Mesendoderm (in vitro differentiated cells): ENCODE data around the gene CCDC85A.
"Not testable (repeated sequence)": the region's sequence is repeated elsewhere in the genome, so short reads cannot be mapped to it uniquely, and the experiment has no call there.

ENCODE experiments used
- DNase-seq: peaks from one replicate; pipeline ENCODE4 v3.0.0; 2013
- H2AK5ac ChIP-seq: 2 replicates; pipeline ENCODE4 v1.6.1; 2013; ENCODE audit warnings: low read length, inconsistent platforms
- H2BK120ac ChIP-seq: 2 replicates; pipeline ENCODE4 v1.6.1; 2013; ENCODE audit warnings: low read depth, mild to moderate bottlenecking, low read length, moderate library complexity, mixed read lengths
- H2BK15ac ChIP-seq: replicated peaks from 2 replicates; pipeline ENCODE4 v1.6.1; 2013; ENCODE audit warnings: low read depth, mild to moderate bottlenecking, moderate library complexity
- H2BK5ac ChIP-seq: 2 replicates; pipeline ENCODE4 v1.6.1; 2013; ENCODE audit warnings: low read length, inconsistent platforms
- H3K18ac ChIP-seq: 2 replicates; pipeline ENCODE4 v1.6.1; 2013; ENCODE audit warnings: mild to moderate bottlenecking, low read length, mixed read lengths
- H3K23ac ChIP-seq: one replicate; pipeline ENCODE4 v1.6.1; 2013; ENCODE audit warnings: low read length
- H3K27ac ChIP-seq: 2 replicates; pipeline ENCODE4 v1.5.1; 2013; ENCODE audit warnings: low read depth, mild to moderate bottlenecking, inconsistent platforms, low read length, moderate library complexity
- H3K27me3 ChIP-seq: 2 replicates; pipeline ENCODE4 v1.6.1; 2013; ENCODE audit warnings: low read length, control low read depth, mild to moderate bottlenecking, inconsistent platforms; ENCODE audit not compliant: insufficient read depth, poor library complexity
- H3K36me3 ChIP-seq: 2 replicates; pipeline ENCODE4 v1.6.1; 2013; ENCODE audit warnings: low read length, inconsistent platforms; ENCODE audit not compliant: control insufficient read depth, insufficient read depth
- H3K4ac ChIP-seq: one replicate; pipeline ENCODE4 v1.6.1; 2013; ENCODE audit warnings: low read depth, mild to moderate bottlenecking, low read length, moderate library complexity
- H3K4me1 ChIP-seq: 2 replicates; pipeline ENCODE4 v1.6.1; 2013; ENCODE audit warnings: low read depth, low read length, inconsistent platforms; ENCODE audit not compliant: control insufficient read depth
- H3K4me2 ChIP-seq: 2 replicates; pipeline ENCODE4 v1.6.1; 2013; ENCODE audit warnings: low read length
- H3K4me3 ChIP-seq: 2 replicates; pipeline ENCODE4 v1.5.1; 2013; ENCODE audit warnings: mild to moderate bottlenecking, low read length
- H3K56ac ChIP-seq: one replicate; pipeline ENCODE4 v1.6.1; 2013; ENCODE audit warnings: low read length
- H3K79me1 ChIP-seq: 2 replicates; pipeline ENCODE4 v1.6.1; 2013; ENCODE audit warnings: low read length, inconsistent platforms
- H3K79me2 ChIP-seq: 2 replicates; pipeline ENCODE4 v1.6.1; 2013; ENCODE audit warnings: mild to moderate bottlenecking, low read length; ENCODE audit not compliant: control insufficient read depth, insufficient read depth
- H3K9ac ChIP-seq: 2 replicates; pipeline ENCODE4 v1.6.1; 2013; ENCODE audit warnings: low read length, inconsistent platforms
- H4K5ac ChIP-seq: one replicate; pipeline ENCODE4 v1.6.1; 2013; ENCODE audit warnings: low read length
- H4K8ac ChIP-seq: one replicate; pipeline ENCODE4 v1.6.1; 2013; ENCODE audit warnings: low read depth, mild to moderate bottlenecking, control low read depth, low read length, moderate library complexity
- WGBS: extraction: QIAGEN DNeasy Blood & Tissue Kit; methylation state at CpG from one replicate; pipeline ENCODE4 v1.1.7; 2013; ENCODE audit warnings: low lambda C conversion rate, missing lambda C conversion rate; ENCODE audit not compliant: insufficient coverage; ENCODE audit errors: extremely low coverage; 5-methylcytosine and 5-hydroxymethylcytosine counted together

CCDC85A gene

DNA sequence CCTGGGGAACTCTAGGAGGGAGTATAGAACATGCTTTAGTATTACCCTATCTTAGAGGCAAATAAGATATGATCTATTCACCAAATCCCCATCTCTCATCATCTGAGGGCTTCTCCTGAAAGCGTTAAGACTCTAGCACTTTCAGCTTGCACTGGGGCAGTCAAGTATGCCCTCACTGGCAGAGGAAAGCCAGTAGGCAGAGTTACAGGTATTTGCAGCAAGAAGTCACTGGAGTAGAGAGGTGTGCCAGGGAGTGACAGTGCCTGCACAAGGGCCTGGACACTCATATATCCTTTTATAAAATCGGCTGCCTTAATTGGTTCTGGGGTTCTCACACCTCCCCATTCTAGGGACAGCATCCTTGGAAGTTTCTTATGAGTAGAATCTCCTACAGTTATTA, 31.9 kb upstream of the CCDC85A start:
- Histone ChIP-seq H3K79me2 (no peaks in the 10 kb centered on the region), H3K79me1 (no peaks in the 10 kb centered on the region)
- WGBS, result no CpG with 5 or more reads among the region's 2 CpGs

DNA sequence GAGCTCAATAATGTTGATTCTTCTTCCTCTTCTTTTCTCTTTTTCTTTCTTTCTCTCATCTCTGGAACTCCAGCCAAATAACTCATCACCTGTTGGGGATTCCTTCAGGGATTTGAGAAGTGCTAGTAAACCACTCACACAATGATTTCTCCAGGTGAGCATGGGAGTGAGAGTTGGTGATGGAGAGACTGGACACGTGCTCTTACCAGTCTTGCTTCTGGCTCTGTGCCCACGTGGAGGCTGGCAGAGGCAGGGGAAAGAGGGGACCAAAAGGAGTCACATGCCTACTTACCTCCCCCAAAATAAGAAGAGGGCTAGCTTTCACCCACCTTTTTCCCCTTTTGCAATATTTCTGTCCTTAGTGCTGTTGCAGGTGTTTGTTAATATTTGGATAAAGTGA, 28.6 kb upstream of the CCDC85A start:
- no peak overlapping the region for H2BK120ac ChIP-seq
- no peak overlapping the region for H3K27ac ChIP-seq
- H3K79me1 ChIP-seq, result no peaks in the 10 kb centered on the region
- H4K5ac ChIP-seq, result no peak overlapping the region
- no peak overlapping the region for H3K23ac ChIP-seq
- no peaks in the 10 kb centered on the region for H3K36me3 ChIP-seq
- no peak overlapping the region for H2BK15ac ChIP-seq
- H2AK5ac ChIP-seq, result no peak overlapping the region
- no peak overlapping the region for H3K4me2 ChIP-seq
- H4K8ac ChIP-seq, result no peak overlapping the region
- H3K79me2 ChIP-seq, result no peaks in the 10 kb centered on the region
- no peak overlapping the region for H3K4me3 ChIP-seq
- WGBS, result no CpG with 5 or more reads among the region's 2 CpGs
- H2BK5ac ChIP-seq, result no peak overlapping the region
- no peaks in the 10 kb centered on the region for H3K4me1 ChIP-seq
- no peak for DNase-seq
- H3K18ac ChIP-seq, result no peak overlapping the region
- H3K56ac ChIP-seq, result no peak overlapping the region
- H3K4ac ChIP-seq, result no peak overlapping the region
- no peak overlapping the region for H3K9ac ChIP-seq
- no peaks in the 10 kb centered on the region for H3K27me3 ChIP-seq

More for the DNA sequence above, 31.9 kb upstream of the CCDC85A start:
- no peak overlapping the region for H3K18ac ChIP-seq
- H2BK120ac ChIP-seq, result no peak overlapping the region
- no peak overlapping the region for H3K4ac ChIP-seq
- no peaks in the 10 kb centered on the region for H3K36me3 ChIP-seq
- H3K23ac ChIP-seq, result no peak overlapping the region
- no peaks in the 10 kb centered on the region for H3K27me3 ChIP-seq
- H2AK5ac ChIP-seq, result no peak overlapping the region
- H2BK15ac ChIP-seq, result no peak overlapping the region
- H3K9ac ChIP-seq, result no peak overlapping the region
- H2BK5ac ChIP-seq, result no peak overlapping the region
- no peak overlapping the region for H3K27ac ChIP-seq
- no peak for DNase-seq
- no peak overlapping the region for H3K4me3 ChIP-seq
- H4K8ac ChIP-seq, result no peak overlapping the region
- no peak overlapping the region for H3K56ac ChIP-seq
- H4K5ac ChIP-seq, result no peak overlapping the region
- no peaks in the 10 kb centered on the region for H3K4me1 ChIP-seq
- no peak overlapping the region for H3K4me2 ChIP-seq

GRCh38 chr2:56159875-56160274, 23.9 kb upstream of the CCDC85A start:
- H3K4ac ChIP-seq, H3K56ac ChIP-seq, H3K27me3 ChIP-seq, H2AK5ac ChIP-seq, H3K18ac ChIP-seq, H3K4me2 ChIP-seq, H4K5ac ChIP-seq, H3K79me1 ChIP-seq, H2BK5ac ChIP-seq, H3K79me2 ChIP-seq, H3K4me1 ChIP-seq, H4K8ac ChIP-seq, H3K23ac ChIP-seq, H3K27ac ChIP-seq, DNase-seq, H3K4me3 ChIP-seq, H2BK120ac ChIP-seq, H3K36me3 ChIP-seq, H3K9ac ChIP-seq, H2BK15ac ChIP-seq: not testable (repeated sequence)
- WGBS, result no CpG with 5 or more reads among the region's 5 CpGs

- H3K36me3 ChIP-seq, result no peaks in the 10 kb centered on the region
- no peaks in the 10 kb centered on the region for H3K27me3 ChIP-seq
- H2BK120ac ChIP-seq, result no peak overlapping the region
- no CpG with 5 or more reads among the region's 4 CpGs for WGBS
- no peak overlapping the region for H3K18ac ChIP-seq
- H3K27ac ChIP-seq, result no peak overlapping the region
- no peak overlapping the region for H3K23ac ChIP-seq
- H4K8ac ChIP-seq, result no peak overlapping the region
- H4K5ac ChIP-seq, result no peak overlapping the region
- no peak for DNase-seq
- H3K79me1 ChIP-seq, result no peaks in the 10 kb centered on the region
- H3K4me2 ChIP-seq, result no peak overlapping the region
- H3K9ac ChIP-seq, result no peak overlapping the region
- no peak overlapping the region for H3K56ac ChIP-seq
- H3K4me3 ChIP-seq, result no peak overlapping the region
- no peaks in the 10 kb centered on the region for H3K79me2 ChIP-seq
- H2BK5ac ChIP-seq, result no peak overlapping the region
- H3K4ac ChIP-seq, result no peak overlapping the region
- no peak overlapping the region for H2AK5ac ChIP-seq
- H3K4me1 ChIP-seq, result no peaks in the 10 kb centered on the region
- no peak overlapping the region for H2BK15ac ChIP-seq
Observed at GRCh38 chr2:56167616-56168562, 15.9 kb upstream of the CCDC85A start.

- Histone ChIP-seq H3K27ac (no peak overlapping the region), H2BK5ac (no peak overlapping the region), H3K36me3 (no peaks in the 10 kb centered on the region), H3K4me2 (no peak overlapping the region), H3K27me3 (no peaks in the 10 kb centered on the region), H2BK120ac (no peak overlapping the region), H4K8ac (no peak overlapping the region), H3K23ac (no peak overlapping the region), H2BK15ac (no peak overlapping the region), H3K79me2 (no peaks in the 10 kb centered on the region), H3K18ac (no peak overlapping the region), H2AK5ac (no peak overlapping the region), H3K4ac (no peak overlapping the region), H3K56ac (no peak overlapping the region), H3K9ac (no peak overlapping the region), H3K79me1 (no peaks in the 10 kb centered on the region), H3K4me1 (no peaks in the 10 kb centered on the region), H3K4me3 (no peak overlapping the region), H4K5ac (no peak overlapping the region)
- DNase-seq, result no peak
- no CpG with 5 or more reads among the region's 3 CpGs for WGBS
Observed at GRCh38 chr2:56169521-56169920, 14.3 kb upstream of the CCDC85A start.

DNA sequence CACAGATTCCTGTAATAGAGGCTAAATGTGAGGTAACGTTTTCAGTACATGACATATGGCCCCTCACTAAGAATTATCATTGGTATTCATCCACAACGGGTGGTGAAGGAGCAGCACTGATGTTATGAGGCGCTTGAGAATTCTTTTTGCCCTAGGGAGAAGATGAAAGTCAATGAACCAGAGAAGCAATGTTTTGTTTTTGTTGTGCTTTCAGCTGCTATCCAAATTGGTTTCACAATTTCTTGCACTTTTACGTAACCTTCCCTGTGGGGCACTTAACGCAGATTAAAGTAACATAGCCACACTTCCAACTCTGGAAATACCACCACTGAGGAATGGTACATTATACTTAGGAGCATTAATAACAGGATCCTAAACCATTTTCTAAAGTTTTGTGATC, 13.3 kb upstream of the CCDC85A start:
- Histone ChIP-seq H3K18ac (no peak overlapping the region), H3K4me2 (no peak overlapping the region), H3K79me2 (no peaks in the 10 kb centered on the region), H3K56ac (no peak overlapping the region), H2BK5ac (no peak overlapping the region), H3K36me3 (no peaks in the 10 kb centered on the region), H3K4me1 (no peaks in the 10 kb centered on the region), H3K79me1 (no peaks in the 10 kb centered on the region), H4K5ac (no peak overlapping the region), H3K4me3 (no peak overlapping the region), H3K4ac (no peak overlapping the region), H2BK120ac (no peak overlapping the region), H4K8ac (no peak overlapping the region), H3K9ac (no peak overlapping the region), H2AK5ac (no peak overlapping the region), H3K23ac (no peak overlapping the region), H3K27me3 (no peaks in the 10 kb centered on the region), H3K27ac (no peak overlapping the region), H2BK15ac (no peak overlapping the region)
- no CpG with 5 or more reads among the region's 5 CpGs for WGBS
- DNase-seq, result no peak
